ENCODE results near the gene SNX24. TPM values are rescaled to one million over a fixed set of nuclear protein-coding genes. Genes with fewer than 3 reads are reported as not detected.

Gene SNX24
- total and polyA plus RNA-seq, 8 donors = 1.2 to 38.5 (median 20.0) TPM

- 82 to 94% (median 91%) methylated on average over 3 of the region's 3 CpGs for WGBS, 5 donors
- Histone ChIP-seq H3K4me1 (no peaks in the 10 kb centered on the region), H3K27ac (no peak overlapping the region), H3K9me3 (no peaks in the 10 kb centered on the region), H3K36me3 (no peaks in the 10 kb centered on the region), H3K27me3 (no peaks in the 10 kb centered on the region), H3K4me3 (no peak overlapping the region)
- no peak for DNase-seq
- intact Hi-C loops (cut with DNase I; ENCODE audit: low total_unique reads) = no loop called here
- TF ChIP-seq POLR2A (IDR thresholded peaks at IDR 0.05) (no peak), EP300 (IDR thresholded peaks at IDR 0.05) (no peak), CTCF (IDR thresholded peaks at IDR 0.05) (no peak), POLR2AphosphoS5 (IDR thresholded peaks at IDR 0.05) (no peak)
Observed at GRCh38 chr5:122984425-122984824, 139.0 kb downstream of the SNX24 start.

- TF ChIP-seq POLR2A (IDR thresholded peaks at IDR 0.05) = no peak
- TF ChIP-seq EP300 (IDR thresholded peaks at IDR 0.05) = no peak
- no peak for TF ChIP-seq CTCF (IDR thresholded peaks at IDR 0.05)
- no peak for TF ChIP-seq POLR2AphosphoS5 (IDR thresholded peaks at IDR 0.05)
- WGBS, 5 donors = 85 to 91% (median 90%) methylated on average over 4 of the region's 4 CpGs
- no peaks in the 10 kb centered on the region for H3K9me3 ChIP-seq
- H3K4me1 ChIP-seq = no peaks in the 10 kb centered on the region
- no peak for DNase-seq
- H3K27ac ChIP-seq = no peak overlapping the region
- intact Hi-C loops (cut with DNase I; ENCODE audit: low total_unique reads) = no loop called here
- H3K4me3 ChIP-seq = no peak overlapping the region
- no peaks in the 10 kb centered on the region for H3K27me3 ChIP-seq
- H3K36me3 ChIP-seq = no peaks in the 10 kb centered on the region
Observed at GRCh38 chr5:122985006-122985700, 139.7 kb downstream of the SNX24 start.

GRCh38 chr5:122985954-122986721, 140.7 kb downstream of the SNX24 start:
- no peak for DNase-seq
- WGBS, 5 donors = 94 to 100% (median 98%) methylated on average over 2 of the region's 2 CpGs
- H3K27ac ChIP-seq = no peak overlapping the region
- no peaks in the 10 kb centered on the region for H3K27me3 ChIP-seq
- TF ChIP-seq CTCF (IDR thresholded peaks at IDR 0.05) (no peak), EP300 (IDR thresholded peaks at IDR 0.05) (no peak), POLR2AphosphoS5 (IDR thresholded peaks at IDR 0.05) (no peak), POLR2A (IDR thresholded peaks at IDR 0.05) (no peak)
- H3K9me3 ChIP-seq = no peaks in the 10 kb centered on the region
- H3K36me3 ChIP-seq = no peaks in the 10 kb centered on the region
- H3K4me3 ChIP-seq = no peak overlapping the region
- intact Hi-C loops (cut with DNase I; ENCODE audit: low total_unique reads) = no loop called here
- no peaks in the 10 kb centered on the region for H3K4me1 ChIP-seq

GRCh38 chr5:122996091-122996490, 150.7 kb downstream of the SNX24 start:
- H3K27ac ChIP-seq = no peak overlapping the region
- no peak for DNase-seq
- no peaks in the 10 kb centered on the region for H3K27me3 ChIP-seq
- no peak for TF ChIP-seq EP300 (IDR thresholded peaks at IDR 0.05)
- TF ChIP-seq CTCF (IDR thresholded peaks at IDR 0.05) = no peak
- TF ChIP-seq POLR2AphosphoS5 (IDR thresholded peaks at IDR 0.05) = no peak
- no peak for TF ChIP-seq POLR2A (IDR thresholded peaks at IDR 0.05)
- no peaks in the 10 kb centered on the region for H3K4me1 ChIP-seq
- WGBS, 5 donors = 79 to 91% (median 84%) methylated on average over 3 of the region's 3 CpGs
- intact Hi-C loops (cut with DNase I; ENCODE audit: low total_unique reads) = no loop called here
- no peaks in the 10 kb centered on the region for H3K9me3 ChIP-seq
- H3K36me3 ChIP-seq = no peaks in the 10 kb centered on the region
- no peak overlapping the region for H3K4me3 ChIP-seq
